T-helper 1 cell (primary cell): ENCODE measurements around the gene PRKCB.
"Not testable (repeated sequence)": the region's sequence is repeated elsewhere in the genome, so short reads cannot be mapped to it uniquely, and the experiment has no call there.

Experiments
- DNase-seq, 5 donors: peaks; one replicate each; pipeline ENCODE4 v3.0.0-alpha.2; 2012 to 2020

The PRKCB gene

GRCh38 chr16:23902748-23903414, 67.1 kb downstream of the PRKCB start:
- no peak for DNase-seq

DNA sequence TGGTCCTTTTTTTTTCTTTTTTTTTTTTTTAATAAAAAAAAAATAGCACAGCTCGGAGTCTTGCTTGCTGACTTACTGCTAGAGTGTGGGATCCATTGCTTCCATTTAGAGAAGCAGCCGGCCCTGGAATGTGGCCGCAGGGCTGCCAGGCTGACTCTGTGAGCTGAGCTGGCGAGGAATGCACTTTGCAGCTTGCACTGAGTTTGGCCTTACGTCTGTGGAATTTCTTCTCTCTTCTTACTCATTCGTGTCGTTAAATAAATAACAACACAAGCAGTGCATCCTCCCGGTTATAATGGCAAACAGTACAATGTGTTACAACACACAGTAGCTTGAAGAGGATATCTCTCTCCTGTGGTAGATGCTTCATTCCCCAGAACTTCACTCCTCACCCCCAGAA, 69.2 kb downstream of the PRKCB start:
- no peak for DNase-seq

GRCh38 chr16:23907457-23907902, 71.7 kb downstream of the PRKCB start:
- DNase-seq = no peak

DNA sequence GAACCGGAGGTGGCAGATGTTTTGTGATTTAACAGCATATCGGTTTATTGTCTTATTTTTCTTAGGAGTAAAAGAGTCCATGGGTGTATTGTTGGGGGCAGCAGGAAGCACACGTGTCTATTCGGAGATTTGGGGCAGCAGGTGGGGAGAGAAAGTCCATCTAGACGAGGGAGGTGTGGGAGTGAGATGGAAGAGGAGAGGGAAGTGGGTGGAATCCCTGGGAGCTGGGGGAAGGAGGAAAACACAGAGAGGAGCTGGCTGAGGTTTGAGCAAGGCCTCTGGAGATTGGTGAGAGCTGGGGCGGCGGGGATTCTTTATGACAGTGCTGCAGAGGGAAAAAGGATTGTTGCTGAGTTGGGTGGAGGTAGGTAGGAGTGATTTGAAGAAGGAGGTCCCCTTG, 72.1 kb downstream of the PRKCB start:
- no peak for DNase-seq

- no peak for DNase-seq
These were observed 73.0 kb downstream of the PRKCB start for GRCh38 chr16:23908790-23909189.

DNA sequence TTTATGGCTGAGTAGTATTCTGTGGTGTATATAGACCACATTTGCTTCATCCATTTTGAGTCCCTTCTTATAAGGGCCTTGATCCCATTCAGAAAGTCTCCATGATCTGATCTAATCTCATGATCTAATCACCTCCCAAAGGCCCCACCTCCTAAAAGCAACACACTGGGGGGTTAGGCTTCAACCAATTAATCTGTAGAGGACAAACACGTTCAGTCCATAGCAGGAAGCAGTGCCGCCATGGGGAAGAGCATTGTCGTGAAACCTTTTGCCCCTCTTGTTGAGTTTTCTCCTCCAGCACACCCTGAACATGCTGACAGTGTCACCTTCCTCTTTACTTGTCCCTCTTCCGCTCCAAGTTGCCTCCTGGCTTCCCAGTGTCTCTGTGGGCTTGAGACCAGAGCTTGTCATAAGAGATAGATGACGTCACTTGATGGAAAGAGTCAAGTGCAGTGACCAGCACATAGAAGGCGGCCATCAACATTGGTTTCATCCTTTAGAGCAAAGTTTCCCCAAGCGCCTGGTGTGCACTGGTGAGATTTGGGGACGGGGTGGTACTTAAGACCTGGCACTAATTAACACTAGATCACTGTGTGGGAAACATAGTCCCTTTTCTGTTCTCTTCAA, 74.1 kb downstream of the PRKCB start:
- no peak for DNase-seq

GRCh38 chr16:23914946-23915530, 79.3 kb downstream of the PRKCB start:
- no peak for DNase-seq

DNA sequence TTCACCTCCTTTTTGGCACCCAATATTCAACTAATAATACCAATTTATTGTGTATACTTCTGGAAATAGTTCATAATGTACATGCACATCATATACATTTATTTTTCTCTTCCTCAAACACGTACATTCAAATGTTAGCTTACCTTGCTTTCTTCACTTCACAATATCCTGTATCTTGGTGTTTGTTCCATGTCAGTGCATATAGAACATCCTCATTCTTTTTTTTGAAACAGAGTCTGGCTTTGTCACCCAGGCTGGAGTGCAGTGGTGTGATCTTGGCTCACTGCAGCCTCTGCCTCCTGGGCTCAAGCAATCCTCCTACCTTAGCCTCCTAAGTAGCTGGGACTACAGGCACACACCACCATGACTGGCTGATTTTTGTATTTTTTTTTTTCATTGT, 80.8 kb downstream of the PRKCB start:
- not testable (repeated sequence) for DNase-seq

DNA sequence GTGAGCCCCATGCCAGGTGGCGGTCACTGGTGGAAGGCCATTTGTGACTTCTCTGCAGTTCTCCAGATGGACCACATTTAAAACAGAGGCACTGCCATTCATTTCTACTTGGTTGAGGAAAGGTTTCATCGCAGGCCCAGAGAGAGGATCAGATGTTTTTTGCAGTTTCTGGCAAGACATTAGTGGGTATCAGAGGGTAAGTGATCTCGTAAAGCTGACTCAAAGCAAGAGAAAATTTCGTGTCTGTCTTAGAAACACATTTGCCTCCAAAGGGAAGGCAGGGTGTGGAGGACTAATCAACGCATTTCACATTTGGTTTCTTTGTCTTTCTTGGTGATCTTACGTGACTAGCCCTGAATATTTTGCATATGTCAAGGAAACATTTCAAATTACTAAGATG, 81.8 kb downstream of the PRKCB start:
- DNase-seq = peak in 1 of 5 donors; percentile 76

DNA sequence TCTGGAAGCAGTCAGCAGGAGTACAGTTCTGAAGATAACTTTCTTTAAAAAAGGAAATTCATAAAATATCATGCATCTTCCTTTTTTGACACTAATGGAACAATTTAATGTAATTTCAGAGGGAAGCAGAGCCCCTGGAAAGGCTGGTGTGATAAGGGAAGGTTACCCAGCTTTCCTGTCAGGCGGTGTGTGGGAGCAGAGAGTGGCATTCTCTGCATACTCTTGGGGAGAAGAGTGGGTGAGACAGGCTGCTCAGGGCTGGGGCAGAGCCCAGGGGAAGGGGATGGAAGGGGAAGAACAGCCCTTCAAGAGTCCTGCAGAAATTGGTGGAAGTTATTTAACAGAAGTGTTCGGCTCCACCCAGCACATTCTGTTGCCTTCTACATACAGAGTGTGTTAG, 84.7 kb downstream of the PRKCB start:
- DNase-seq = no peak

GRCh38 chr16:23920899-23921298, 85.1 kb downstream of the PRKCB start:
- no peak for DNase-seq

DNA sequence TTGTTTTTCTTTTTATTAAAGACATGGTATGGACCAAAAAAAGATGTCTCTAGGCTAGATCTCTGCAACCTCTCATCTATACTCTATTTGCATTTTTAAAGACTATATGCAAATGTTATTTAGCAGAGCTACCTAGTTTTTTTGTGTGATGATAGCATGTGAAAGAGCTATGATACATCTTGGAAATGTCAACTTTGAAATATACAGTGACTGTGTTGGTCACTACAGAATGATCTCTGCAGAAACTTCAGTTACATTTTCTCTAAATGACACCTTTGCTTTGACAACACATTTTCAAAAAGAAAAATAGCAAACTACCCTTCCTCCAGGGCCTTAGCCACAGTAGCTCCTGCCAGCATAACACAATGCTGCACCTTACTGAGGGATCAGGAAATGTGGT, 86.6 kb downstream of the PRKCB start:
- no peak for DNase-seq

GRCh38 chr16:23924128-23924527, 88.3 kb downstream of the PRKCB start:
- peak in 1 of 5 donors; percentile 33 for DNase-seq

DNA sequence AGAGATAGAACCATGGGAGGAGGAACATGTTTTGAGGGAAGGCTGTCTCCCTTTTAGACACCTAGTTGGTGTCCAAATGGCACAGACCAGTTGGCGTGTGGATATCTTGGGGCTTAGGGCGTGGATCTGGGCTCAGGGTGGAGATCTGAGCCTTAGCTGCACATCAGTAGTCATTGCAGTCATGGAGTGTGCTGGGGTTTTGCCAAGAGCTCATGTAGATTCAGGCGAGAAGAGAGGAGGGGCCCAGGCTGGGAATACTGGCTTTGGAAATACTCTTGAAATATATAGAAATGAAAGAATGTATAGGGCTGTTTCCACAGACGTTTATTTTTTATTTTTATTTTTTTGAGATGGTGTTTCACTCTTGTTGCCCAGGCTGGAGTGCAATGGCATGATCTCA, 92.0 kb downstream of the PRKCB start:
- no peak for DNase-seq

DNA sequence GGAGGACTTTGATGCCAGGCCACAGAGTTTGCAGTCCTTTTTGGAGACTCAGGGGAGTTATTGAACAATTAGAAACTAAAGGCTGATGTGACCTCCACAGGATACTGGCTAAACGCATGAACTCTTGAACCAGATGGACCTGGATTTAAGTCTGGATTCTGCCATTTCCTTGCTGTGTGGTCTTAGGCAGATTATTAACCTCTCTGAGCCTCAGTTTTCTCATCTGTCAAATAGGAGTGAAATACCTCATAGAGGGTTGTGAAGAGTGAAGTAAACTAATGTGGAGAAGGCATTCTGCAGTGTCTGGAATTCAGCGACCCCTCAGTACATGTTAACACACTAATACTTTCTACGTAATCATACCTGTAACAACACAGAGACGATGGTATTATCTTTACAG, 93.5 kb downstream of the PRKCB start:
- DNase-seq = no peak

DNA sequence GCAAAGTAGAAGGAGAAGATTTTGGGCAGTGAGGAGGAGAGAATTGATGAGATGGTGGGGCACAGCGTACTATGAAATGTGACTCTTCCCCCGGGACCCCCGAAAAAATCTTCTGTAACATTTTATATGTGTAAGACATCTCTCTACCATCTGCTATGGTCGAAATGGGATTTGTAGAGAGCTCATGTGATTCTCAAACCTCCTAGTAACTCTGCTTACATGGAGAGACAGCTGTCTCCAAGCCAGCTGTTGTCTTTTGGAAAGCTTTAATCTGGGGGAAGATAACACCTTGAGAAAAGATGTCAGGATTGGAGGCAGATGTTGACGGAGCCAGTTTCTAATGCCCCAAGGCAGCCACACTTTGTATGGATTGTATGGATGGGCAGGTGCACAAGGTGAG, 94.1 kb downstream of the PRKCB start:
- no peak for DNase-seq

DNA sequence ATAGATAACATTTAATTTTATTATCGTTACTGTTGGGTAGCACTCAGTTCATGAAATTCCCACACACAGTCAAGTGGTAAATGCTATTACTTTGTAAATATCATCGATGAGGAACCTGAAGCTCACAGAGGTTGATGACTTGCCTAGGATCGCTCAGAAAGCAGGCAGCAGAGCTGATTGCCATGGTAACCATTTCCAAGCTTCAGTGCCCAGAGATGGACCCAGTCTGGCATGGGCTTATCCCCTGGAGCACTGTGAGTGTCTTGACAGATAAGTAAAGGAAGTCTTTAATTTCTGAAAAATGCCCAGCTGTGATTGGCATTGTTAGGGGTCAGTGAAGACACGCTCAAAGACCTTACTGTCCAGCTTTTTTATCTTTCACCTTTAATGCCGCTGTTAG, 95.0 kb downstream of the PRKCB start:
- DNase-seq = no peak

DNA sequence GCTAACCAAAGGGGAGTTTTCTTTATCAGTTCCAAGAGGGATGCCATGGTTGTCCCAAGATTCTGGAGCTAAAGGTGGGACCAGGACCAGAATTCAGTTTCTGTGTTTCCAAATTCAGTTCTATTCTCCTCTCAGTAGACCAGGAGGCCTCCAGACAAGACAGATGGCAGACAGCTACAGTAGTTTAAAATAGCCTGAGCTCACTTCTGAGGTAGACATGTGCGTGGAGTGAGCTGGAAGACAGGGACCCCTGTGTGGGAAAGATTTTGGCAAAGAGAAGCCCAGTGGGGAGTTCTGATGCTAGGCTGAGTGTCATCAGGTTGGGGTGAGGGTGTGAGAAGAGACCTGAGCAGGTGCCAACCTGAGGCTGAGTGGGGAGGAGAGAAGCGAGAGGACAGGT, 95.4 kb downstream of the PRKCB start:
- DNase-seq = no peak

DNA sequence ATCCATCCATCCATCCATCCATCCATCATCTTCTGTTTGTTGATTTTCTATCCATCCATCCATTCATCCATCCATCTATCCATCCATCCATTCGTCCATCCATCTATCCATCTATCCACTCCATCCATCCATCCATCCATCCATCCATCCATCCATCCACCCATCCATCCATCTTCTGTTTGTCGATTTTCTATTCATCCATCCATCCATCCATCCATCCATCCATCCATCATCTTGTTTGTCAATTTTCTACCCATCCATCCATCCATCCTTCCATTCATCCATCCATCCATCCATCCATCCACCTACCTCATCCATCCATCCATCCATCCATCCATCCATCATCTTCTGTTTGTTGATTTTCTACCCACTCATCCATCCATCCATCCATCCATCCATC, 97.9 kb downstream of the PRKCB start:
- not testable (repeated sequence) for DNase-seq

DNA sequence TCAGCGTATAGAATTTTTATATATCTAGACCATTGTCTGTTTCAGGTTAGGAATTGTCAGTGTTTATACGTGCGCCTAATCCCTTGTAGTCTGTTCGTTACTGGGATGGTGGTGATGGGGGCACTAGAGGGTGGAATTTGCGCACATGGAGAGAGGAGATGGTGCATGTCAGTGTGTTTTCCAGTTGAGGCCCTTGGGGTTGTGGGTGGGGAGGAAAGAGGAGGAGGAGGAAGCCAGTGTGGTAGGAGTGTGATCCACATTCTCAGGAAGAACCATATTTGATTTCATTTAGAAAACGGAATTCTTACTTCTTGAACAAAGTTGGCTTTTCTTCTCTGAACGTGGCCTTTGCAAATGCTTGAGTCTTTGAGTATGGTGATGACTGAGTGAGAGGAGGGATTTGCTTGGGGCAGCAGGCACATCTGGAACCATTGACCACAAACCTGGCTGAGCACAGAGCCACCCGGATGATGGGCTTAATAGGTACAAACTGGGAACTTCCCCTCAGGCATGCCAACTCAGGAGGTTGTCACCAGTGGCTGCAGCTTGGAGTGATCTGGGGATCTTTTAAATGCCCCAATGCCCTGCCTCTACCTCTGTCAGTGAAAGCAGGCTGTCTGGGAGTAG, 98.9 kb downstream of the PRKCB start:
- no peak for DNase-seq

- no peak for DNase-seq
These were observed 104.3 kb downstream of the PRKCB start for GRCh38 chr16:23940111-23940510.

GRCh38 chr16:23941025-23941424, 105.2 kb downstream of the PRKCB start:
- no peak for DNase-seq

DNA sequence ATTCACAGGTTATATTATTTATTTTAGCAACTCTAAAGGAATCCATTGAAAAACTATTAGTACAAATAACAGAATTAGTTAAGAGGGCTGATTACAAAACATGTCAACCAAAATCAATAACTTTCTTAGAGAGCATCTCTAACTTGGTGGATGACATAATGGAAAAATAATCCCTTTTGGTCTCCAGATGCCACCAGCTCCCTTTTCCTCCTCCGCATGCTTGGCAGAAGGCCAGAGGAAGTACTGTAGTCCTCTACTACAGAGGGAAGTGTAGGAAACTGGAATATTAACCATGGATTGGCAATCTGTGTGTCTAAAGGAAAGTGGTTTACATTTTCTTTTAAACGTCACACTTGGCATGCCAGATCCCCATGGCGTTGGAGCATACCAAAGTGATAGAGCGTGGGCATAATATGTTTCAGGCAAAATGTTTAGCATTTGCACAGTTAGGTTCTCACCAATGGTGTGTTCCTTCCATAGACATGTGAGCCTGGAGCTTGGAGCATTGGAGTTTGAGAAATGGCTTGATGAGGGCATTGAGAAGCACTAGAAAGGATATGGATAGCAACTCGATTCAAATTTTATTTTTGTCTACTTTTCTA, 106.3 kb downstream of the PRKCB start:
- no peak for DNase-seq

- DNase-seq = no peak
These were observed 107.8 kb downstream of the PRKCB start for GRCh38 chr16:23943604-23944003.
